K562 (cell line): Measurements from ENCODE around the gene RUNX1. TPM values are rescaled to one million over a fixed set of nuclear protein-coding genes. Genes with fewer than 3 reads are reported as not detected.

Source experiments
- ATAC-seq: fragments of 200-7000 bp; cut with Tn5 transposase; 3 replicates; pipeline ENCODE4 v1.9.1; 2020; ENCODE audit warnings: moderate library complexity
- BruUV-seq: library from RNA; stranded (reverse); fragments of 400-500 nt; replicated peaks from 2 replicates; lab custom pipeline; 2021; lab: Mats Ljungman, UMichigan
- CTCF ChIA-PET: fragments of 300-600 bp; formaldehyde crosslinking; extraction: SDS; loops from one replicate; lab custom pipeline; 2021; ENCODE audit warnings: low intra/inter-chr PET ratio; lab: Yijun Ruan, JAX
- POLR2A ChIA-PET: fragments of 300-600, 350-650 bp; sonication (Branson Sonifier 250); formaldehyde crosslinking; extraction: SDS; loops from one replicate; lab custom pipeline; 2021; ENCODE audit warnings: antibody characterized with exemption, inconsistent platforms; lab: Yijun Ruan, JAX
- DNase-seq, 4 experiments: peaks; one replicate each; pipeline versions ENCODE4 v3.0.0 to v3.0.0-alpha.2; 2011 to 2018; ENCODE audit warnings: low spot score in 3 of 4, mixed read lengths in 3 of 4; ENCODE audit errors: extremely low read depth in 1 of 4
- FAIRE-seq: peaks from 2 replicates; lab custom pipeline; 2011; peaks lifted over from hg19 to GRCh38; lab: Jason Lieb, UNC
- H2AFZ ChIP-seq: 2 replicates; pipeline ENCODE4 v1.6.0; 2011; ENCODE audit warnings: low read depth, low read length, control low read depth, inconsistent platforms
- H3K27ac ChIP-seq: fragments of 200-600 bp; 3 replicates; pipeline ENCODE4 v1.8.0; 2011; ENCODE audit warnings: low read depth, mild to moderate bottlenecking, control low read depth, inconsistent platforms, low read length, moderate library complexity, mixed read lengths; ENCODE audit errors: extremely low read depth
- H3K27me3 ChIP-seq, 2 experiments: fragments of 300-600 bp in 1 of 2; 2 replicates in 1 of 2; 3 replicates in 1 of 2; pipeline versions ENCODE4 v1.6.0 to v1.8.0; 2011; ENCODE audit warnings: inconsistent platforms in 2 of 2, low read length in 2 of 2, mild to moderate bottlenecking in 1 of 2, mixed read lengths in 1 of 2, moderate library complexity in 1 of 2; ENCODE audit not compliant: control insufficient read depth in 2 of 2, insufficient read depth in 2 of 2
- H3K36me3 ChIP-seq: fragments of 300-600 bp; 3 replicates; pipeline ENCODE4 v1.8.0; 2011; ENCODE audit warnings: mild to moderate bottlenecking, low read length, inconsistent platforms; ENCODE audit not compliant: control insufficient read depth, insufficient read depth
- H3K4me1 ChIP-seq, 2 experiments: fragments of 200-600 bp in 1 of 2; replicated peaks in 1 of 2; 2 replicates in 1 of 2; 3 replicates in 1 of 2; pipeline versions ENCODE4 v1.5.1 to v1.8.0; 2011; ENCODE audit warnings: inconsistent platforms in 2 of 2, low read length in 2 of 2, mild to moderate bottlenecking in 1 of 2, mixed read lengths in 1 of 2, moderate library complexity in 1 of 2; ENCODE audit not compliant: control insufficient read depth in 2 of 2, insufficient read depth in 2 of 2
- H3K4me2 ChIP-seq: 2 replicates; pipeline ENCODE4 v1.6.1; 2011; ENCODE audit warnings: low read length, control low read depth, inconsistent platforms, mixed read lengths; ENCODE audit not compliant: insufficient read depth
- H3K4me3 ChIP-seq: fragments of 200-600 bp; sonication (generic), shearing (Covaris generic); 2 replicates; pipeline ENCODE4 v1.5.1; 2016; ENCODE audit warnings: control low read depth, inconsistent platforms
- H3K79me2 ChIP-seq: fragments of 200-600 bp; 3 replicates; pipeline ENCODE4 v1.8.0; 2011; ENCODE audit warnings: low read length, inconsistent platforms; ENCODE audit not compliant: control insufficient read depth, insufficient read depth
- H3K9ac ChIP-seq, 2 experiments: 2 replicates each; pipeline versions ENCODE4 v1.6.0 to v1.6.1; 2011; ENCODE audit warnings: low read depth in 2 of 2, low read length in 2 of 2, control low read depth in 1 of 2, inconsistent platforms in 1 of 2, mild to moderate bottlenecking in 1 of 2, mixed read lengths in 1 of 2; ENCODE audit not compliant: insufficient read depth in 1 of 2
- H3K9me1 ChIP-seq: one replicate; pipeline ENCODE4 v1.6.0; 2011; ENCODE audit warnings: inconsistent platforms, mild to moderate bottlenecking, low read length, moderate library complexity; ENCODE audit not compliant: control insufficient read depth, insufficient read depth
- H3K9me3 ChIP-seq: replicated peaks from 2 replicates; pipeline ENCODE4 v1.5.1; 2011; ENCODE audit warnings: low read depth, low read length, inconsistent platforms; ENCODE audit not compliant: control insufficient read depth, insufficient read depth
- H4K20me1 ChIP-seq: replicated peaks from 2 replicates; pipeline ENCODE4 v1.6.1; 2011; ENCODE audit warnings: low read length, inconsistent platforms, mixed read lengths; ENCODE audit not compliant: control insufficient read depth, insufficient read depth
- CXXC5 ChIP-seq: fragments of 250-450 bp; sonication (Bioruptor Pico); IDR thresholded peaks from 2 replicates; pipeline ENCODE4 v1.8.0; 2022; ENCODE audit warnings: inconsistent platforms, mild to moderate bottlenecking, moderate library complexity
- EHMT2 ChIP-seq: fragments of 450-650 bp; IDR thresholded peaks from 2 replicates; pipeline ENCODE4 v1.6.1; 2018; ENCODE audit warnings: antibody characterized with exemption
- ELF1 ChIP-seq: fragments of 200-800 bp; sonication (Bioruptor generic); IDR thresholded peaks from 2 replicates; pipeline ENCODE4 v1.6.1; 2016; ENCODE audit warnings: missing genetic modification characterization, missing compliant biosample characterization
- IRF1 ChIP-seq: sonication (generic); formaldehyde crosslinking; IDR thresholded peaks from 2 replicates; pipeline ENCODE4 v1.8.0; 2022; ENCODE audit warnings: missing genetic modification reagents, mild to moderate bottlenecking, borderline replicate concordance
- SNIP1 ChIP-seq: fragments of 450-650 bp; IDR thresholded peaks from 2 replicates; pipeline ENCODE4 v1.7.1; 2017; ENCODE audit warnings: low read depth, mild to moderate bottlenecking
- SRSF7 ChIP-seq: fragments of 200-400 bp; formaldehyde crosslinking; optimal IDR thresholded peaks from 2 replicates; pipeline ENCODE3; 2017; ENCODE audit warnings: mild to moderate bottlenecking, low read depth, low read length
- TCF3 ChIP-seq: sonication (generic); formaldehyde crosslinking; IDR thresholded peaks from 2 replicates; pipeline ENCODE4 v1.4.0; 2020; ENCODE audit warnings: mild to moderate bottlenecking, missing genetic modification reagents
- ZBTB40 ChIP-seq, 2 experiments: fragments of 450-650 bp in 1 of 2; sonication (generic) in 1 of 2; formaldehyde crosslinking in 1 of 2; IDR thresholded peaks; 2 replicates each; pipeline versions ENCODE4 v1.7.1 to v1.9.0; 2016 to 2022; ENCODE audit warnings: inconsistent platforms in 1 of 2, mild to moderate bottlenecking in 1 of 2, missing genetic modification reagents in 1 of 2
- ZNF165 ChIP-seq: fragments of 250-450 bp; sonication (Bioruptor Pico); IDR thresholded peaks from 2 replicates; pipeline ENCODE4 v1.4.0; 2020; ENCODE audit warnings: borderline replicate concordance
- ZNF24 ChIP-seq: fragments of 450-650 bp; IDR thresholded peaks from 2 replicates; pipeline ENCODE4 v1.6.1; 2016
- ZNF398 ChIP-seq: fragments of 250-450 bp; sonication (Bioruptor Pico); IDR thresholded peaks from 2 replicates; pipeline ENCODE4 v1.8.0; 2021; ENCODE audit warnings: moderate library complexity, mild to moderate bottlenecking, inconsistent platforms
- WGBS: fragments of 100-300 bp; shearing (Covaris generic); methylation state at CpG from one replicate; pipeline ENCODE4 v1.1.6; 2016; ENCODE audit warnings: low coverage, mixed read lengths; ENCODE audit not compliant: insufficient coverage; ENCODE audit errors: missing lambda C conversion rate; 5-methylcytosine and 5-hydroxymethylcytosine counted together
- in situ Hi-C: fragments of 300-500 bp; cut with MboI; formaldehyde crosslinking; loops from 4 replicates; pipeline ENCODE4 v1.15.0; 2018; ENCODE audit warnings: inconsistent platforms, mixed read lengths
- intact Hi-C: fragments of 100-400 bp; cut with micrococcal nuclease; formaldehyde crosslinking; loops from 2 replicates; pipeline ENCODE4 v1.14.2; 2022
- polyA plus RNA-seq, 8 experiments: library from polyadenylated mRNA; depleted of rRNA in 4 of 8; stranded (reverse) in 5 of 8; unstranded in 3 of 8; fragments of >200 nt; fragmentation: Nextera tagmentation in 2 of 8; fragmentation: Illumina TruSeq in 1 of 8; extraction: Ambion mirVana in 2 of 8; extraction: Trizol in 1 of 8; gene quantifications; 2 replicates each; pipeline versions ENCODE4 v1.2.1 to v1.2.3, GENCODE V29; 2011 to 2014; ENCODE audit warnings: inconsistent platforms in 1 of 8, missing spikeins in 1 of 8
- total RNA-seq, 7 experiments: library from RNA; depleted of rRNA in 6 of 7; stranded (reverse); fragments of >200 nt in 6 of 7; fragmentation: Illumina TruSeq in 2 of 7; extraction: Trizol in 2 of 7; gene quantifications; 2 replicates each; pipeline versions ENCODE4 v1.2.1 to v1.2.3, GENCODE V29; 2011 to 2021; ENCODE audit warnings: low replicate concordance in 1 of 7

Gene RUNX1
- total and polyA plus RNA-seq, 9 of the 15 experiments (the other 6 are each of a cell fraction or from before 2014, with no cell fraction given), result 2.2 to 68.6 (median 17.8) TPM

- WGBS, result 43% methylated on average over 4 of the region's 4 CpGs
- intact Hi-C loops, result loop anchor here (5.0 kb wide), 5 partner anchors 47 to 302 kb away; no protein-coding TSS in a partner anchor
- H2AFZ ChIP-seq, result peak overlapping the region; percentile 83
- peak overlapping the region; percentile 34 for H3K27ac ChIP-seq
- no peaks in the 10 kb centered on the region for H3K9me1 ChIP-seq
- in situ Hi-C loops, result no loop called here
- FAIRE-seq (no peak), DNase-seq (no peak), ATAC-seq (no peak)
- no peaks in the 10 kb centered on the region for H3K79me2 ChIP-seq
- H3K4me3 ChIP-seq, result no peak overlapping the region
- CTCF ChIA-PET, result no interaction called here
- no peaks in the 10 kb centered on the region for H3K36me3 ChIP-seq
- H4K20me1 ChIP-seq, result no peaks in the 10 kb centered on the region
- no peaks in the 10 kb centered on the region for H3K27me3 ChIP-seq
- no TSS peak for BruUV-seq
- no peaks in the 10 kb centered on the region for H3K9me3 ChIP-seq
- H3K4me2 ChIP-seq, result peak overlapping the region; percentile 61
- H3K4me1 ChIP-seq, result peaks cover 23 to 60% of the 10 kb centered on the region in 2 experiments
- POLR2A ChIA-PET, result interaction anchor here (0.6 to 2.3 kb wide), 4 partner anchors 10 to 90 kb away, joined by 3 to 9 read pairs (median 6); no protein-coding TSS in a partner anchor
- peak overlapping the region in 1 of 2 experiments; percentile 36; a peak in 1 of 4 replicates for H3K9ac ChIP-seq
- TF ChIP-seq SRSF7, result no peak
- no peak for TF ChIP-seq ZNF165 (CRISPR knock-in tag)
- TF ChIP-seq TCF3 (CRISPR knock-in tag), result no peak
- 0 out of 2 replicates have a peak, but pooled peaks have one; percentile 22 for TF ChIP-seq ZBTB40 (IDR thresholded peaks at IDR 0.05)
- TF ChIP-seq ZBTB40 (CRISPR knock-in tag; IDR thresholded peaks at IDR 0.05), result no peak
- no peak for TF ChIP-seq ZNF398 (CRISPR knock-in tag)
- TF ChIP-seq ELF1 (tag), result no peak
- peak; percentile 8 for TF ChIP-seq CXXC5 (CRISPR knock-in tag)
- no peak for TF ChIP-seq IRF1 (CRISPR knock-in tag)
- no peak for TF ChIP-seq ZNF24
- TF ChIP-seq SNIP1, result no peak
- TF ChIP-seq EHMT2, result 0 out of 2 replicates have a peak, but pooled peaks have one; percentile 23
Measured at GRCh38 chr21:34905218-34905537, 143.9 kb downstream of the RUNX1 start.
